BLaER1 treated with 17β-estradiol and CSF1 and Interleukin-3, amounts not matched to agents 10 nM and 100 nM (cell line): ENCODE measurements around the gene DLG2.

Experiments used
- H3K27ac ChIP-seq, 11 experiments: shearing (Covaris generic); formaldehyde crosslinking; 2 replicates each; pipeline ENCODE4 v1.8.1; 2022
- H3K27me3 ChIP-seq, 11 experiments: shearing (Covaris generic); formaldehyde crosslinking; 2 replicates each; pipeline ENCODE4 v1.8.1; 2022
- H3K36me3 ChIP-seq, 11 experiments: shearing (Covaris generic); formaldehyde crosslinking; 2 replicates each; pipeline ENCODE4 v1.8.1; 2022
- H3K4me1 ChIP-seq, 10 experiments: shearing (Covaris generic); formaldehyde crosslinking; 2 replicates each; pipeline ENCODE4 v1.8.1; 2022
- H3K4me2 ChIP-seq, 11 experiments: shearing (Covaris generic); formaldehyde crosslinking; 2 replicates each; pipeline ENCODE4 v1.8.1; 2022
- H3K4me3 ChIP-seq, 10 experiments: shearing (Covaris generic); formaldehyde crosslinking; 2 replicates each; pipeline ENCODE4 v1.8.1; 2022
- H3K9ac ChIP-seq, 11 experiments: shearing (Covaris generic); formaldehyde crosslinking; 2 replicates each; pipeline ENCODE4 v1.8.1; 2022
- H3K9me3 ChIP-seq, 11 experiments: shearing (Covaris generic); formaldehyde crosslinking; replicated peaks in 1 of 11; 2 replicates each; pipeline ENCODE4 v1.8.1; 2022
- H4K20me1 ChIP-seq, 11 experiments: shearing (Covaris generic); formaldehyde crosslinking; 2 replicates each; pipeline ENCODE4 v1.8.1; 2022
- Cebpa-rat ChIP-seq, 11 experiments: shearing (Covaris generic); IDR thresholded peaks; 2 replicates each; pipeline ENCODE4 v1.8.1; 2022

The DLG2 gene

DNA sequence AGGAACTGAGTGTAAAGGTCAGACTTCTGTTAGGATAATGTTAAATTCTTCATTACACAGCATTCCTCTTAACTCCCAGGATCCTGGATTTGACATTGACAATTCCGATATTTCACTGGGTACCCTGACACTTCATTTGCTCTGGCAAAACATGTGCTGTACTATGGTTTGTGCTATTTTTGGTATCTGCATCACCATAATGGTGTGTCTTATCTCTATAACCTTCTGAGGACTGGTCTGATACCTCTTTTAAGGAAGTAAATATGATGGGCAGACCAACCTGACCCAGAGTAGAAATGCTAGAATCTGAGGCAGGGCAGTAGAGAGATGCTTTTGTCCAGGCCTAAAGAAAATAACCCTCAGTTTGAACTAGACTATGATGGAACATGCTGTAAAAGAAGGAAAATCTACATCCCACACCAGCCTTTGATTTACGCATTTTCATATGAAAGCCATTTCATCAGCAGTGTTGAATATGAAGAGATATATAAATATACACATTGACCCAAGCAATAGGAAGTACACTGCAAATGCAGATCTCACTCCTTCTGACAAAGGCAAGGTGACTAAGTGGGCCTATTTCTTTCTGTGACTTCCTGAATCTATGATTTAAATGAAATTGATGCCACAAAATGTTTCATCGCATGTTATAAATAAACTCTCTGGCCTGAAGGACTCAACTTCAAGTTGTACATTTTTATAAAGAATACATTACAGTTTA is 966.7 kb downstream of the DLG2 start:
- Histone ChIP-seq H3K9me3 (no peaks in the 10 kb centered on the region), H3K4me3 (no peak overlapping the region), H3K4me1 (no peaks in the 10 kb centered on the region), H4K20me1 (no peaks in the 10 kb centered on the region), H3K9ac (no peak overlapping the region), H3K36me3 (no peaks in the 10 kb centered on the region), H3K4me2 (no peak overlapping the region), H3K27me3 (no peaks in the 10 kb centered on the region), H3K27ac (no peak overlapping the region)
- no peak for TF ChIP-seq Cebpa-rat (IDR thresholded peaks at IDR 0.05)

DNA sequence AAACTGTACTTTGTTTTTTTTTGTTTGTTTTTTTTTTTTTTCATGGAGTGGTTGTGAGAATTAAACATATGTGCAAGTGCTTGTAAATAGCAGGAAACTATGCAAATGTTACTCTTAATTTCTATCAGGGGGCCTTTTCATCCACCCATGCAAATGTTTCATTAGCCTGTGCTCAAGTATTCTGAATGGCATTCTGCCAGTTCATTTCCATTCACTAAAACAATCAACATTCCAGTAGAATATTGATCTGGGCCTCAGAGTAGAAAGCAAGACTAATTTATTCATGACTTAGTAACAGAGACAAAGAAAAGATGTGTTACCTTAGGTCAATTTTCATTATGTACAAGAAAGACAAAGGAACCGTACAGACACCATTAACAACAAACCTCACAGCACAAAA is 971.4 kb downstream of the DLG2 start:
- no peaks in the 10 kb centered on the region for H4K20me1 ChIP-seq
- no peak for TF ChIP-seq Cebpa-rat (IDR thresholded peaks at IDR 0.05)

DNA sequence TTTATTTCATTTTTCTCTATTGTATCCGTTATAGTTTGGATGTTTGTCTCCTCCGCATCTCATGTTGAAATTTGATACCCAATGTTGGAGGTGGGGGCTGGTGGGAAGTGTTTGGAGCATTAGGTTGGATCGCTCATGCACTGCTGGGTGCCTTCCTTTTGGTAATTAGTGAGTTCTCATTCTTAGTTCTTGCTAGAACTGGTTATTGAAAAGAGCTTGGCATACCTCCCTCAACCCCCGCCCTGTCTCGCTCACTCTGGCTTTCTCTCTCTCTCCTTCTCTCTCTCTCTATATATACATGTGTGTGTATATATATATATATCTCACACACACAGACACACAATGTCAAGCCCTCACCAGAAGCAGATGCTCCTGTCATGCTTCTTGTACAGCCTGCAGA is 978.7 kb downstream of the DLG2 start:
- Histone ChIP-seq H3K36me3 (no peaks in the 10 kb centered on the region), H3K4me1 (no peaks in the 10 kb centered on the region), H3K4me2 (no peak overlapping the region), H4K20me1 (no peaks in the 10 kb centered on the region), H3K4me3 (no peak overlapping the region), H3K27me3 (no peaks in the 10 kb centered on the region), H3K27ac (no peak overlapping the region), H3K9ac (no peak overlapping the region), H3K9me3 (no peaks in the 10 kb centered on the region)
- TF ChIP-seq Cebpa-rat (IDR thresholded peaks at IDR 0.05), result no peak

More for the DNA sequence above, 971.4 kb downstream of the DLG2 start:
- H3K4me3 ChIP-seq, result no peak overlapping the region
- no peaks in the 10 kb centered on the region for H3K36me3 ChIP-seq
- H3K27me3 ChIP-seq, result no peaks in the 10 kb centered on the region
- no peak overlapping the region for H3K27ac ChIP-seq
- no peak overlapping the region for H3K4me2 ChIP-seq
- H3K4me1 ChIP-seq, result no peaks in the 10 kb centered on the region
- H3K9me3 ChIP-seq, result no peaks in the 10 kb centered on the region
- no peak overlapping the region for H3K9ac ChIP-seq

DNA sequence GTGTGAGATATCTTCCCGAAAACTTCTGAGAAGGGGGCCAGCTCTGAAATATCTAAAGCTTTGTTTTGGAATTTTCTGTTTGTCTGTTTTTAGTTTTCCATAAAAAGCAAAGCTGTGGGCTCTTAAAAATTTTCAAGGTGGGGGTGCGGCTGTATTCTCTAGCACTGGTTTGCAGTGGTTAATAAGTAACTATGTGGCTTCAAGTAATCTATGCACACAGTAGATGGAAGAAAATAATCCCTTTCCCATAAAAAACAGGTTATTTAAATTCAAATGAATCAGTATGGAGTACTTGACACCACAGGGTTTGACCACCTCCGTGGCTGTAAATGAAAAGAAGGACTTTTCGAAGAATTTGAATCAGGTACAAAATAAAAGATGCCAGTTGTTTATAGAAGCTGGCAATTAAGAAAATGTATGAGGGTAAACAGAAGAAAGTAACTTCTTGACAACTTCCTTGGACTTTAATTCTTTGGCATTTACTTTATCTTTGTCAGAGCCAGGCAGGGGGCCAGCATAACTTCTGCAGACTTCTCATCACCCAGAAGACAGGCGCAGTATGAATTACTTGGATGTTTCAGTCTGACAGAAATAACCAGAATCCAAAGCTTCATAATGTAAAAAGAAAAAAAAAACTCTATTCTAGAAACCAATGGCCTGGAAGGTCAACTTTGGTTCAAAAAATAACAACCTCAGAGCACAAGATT is 981.0 kb downstream of the DLG2 start:
- Histone ChIP-seq H3K9ac (no peak overlapping the region), H3K27ac (no peak overlapping the region), H3K4me1 (no peaks in the 10 kb centered on the region), H4K20me1 (no peaks in the 10 kb centered on the region), H3K36me3 (no peaks in the 10 kb centered on the region), H3K27me3 (no peaks in the 10 kb centered on the region), H3K4me3 (no peak overlapping the region), H3K9me3 (no peaks in the 10 kb centered on the region), H3K4me2 (no peak overlapping the region)
- no peak for TF ChIP-seq Cebpa-rat (IDR thresholded peaks at IDR 0.05)

DNA sequence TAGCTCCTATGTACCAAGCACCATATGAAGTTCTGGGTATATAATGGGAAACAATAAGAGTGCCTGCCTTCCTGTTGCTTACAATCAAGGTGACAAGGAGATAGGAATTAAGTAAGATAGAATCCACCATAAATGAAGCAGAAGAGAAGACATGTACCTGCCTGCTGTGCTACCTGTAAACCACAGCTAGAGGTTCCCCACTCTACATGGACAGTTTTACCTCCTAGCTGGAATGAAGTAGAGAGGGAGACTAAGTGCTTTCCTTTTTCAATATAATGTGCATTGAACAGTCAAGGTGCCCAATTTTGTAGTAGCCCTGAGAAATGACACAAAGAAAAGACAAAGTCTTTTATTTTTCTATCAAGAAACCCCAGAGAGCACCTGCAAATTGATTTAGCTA is 984.6 kb downstream of the DLG2 start:
- Histone ChIP-seq H3K4me3 (no peak overlapping the region), H3K4me1 (no peaks in the 10 kb centered on the region), H3K4me2 (no peak overlapping the region), H3K27me3 (no peaks in the 10 kb centered on the region), H3K9me3 (no peaks in the 10 kb centered on the region), H3K27ac (no peak overlapping the region), H3K9ac (no peak overlapping the region), H4K20me1 (no peaks in the 10 kb centered on the region), H3K36me3 (no peaks in the 10 kb centered on the region)
- TF ChIP-seq Cebpa-rat (IDR thresholded peaks at IDR 0.05), result no peak

DNA sequence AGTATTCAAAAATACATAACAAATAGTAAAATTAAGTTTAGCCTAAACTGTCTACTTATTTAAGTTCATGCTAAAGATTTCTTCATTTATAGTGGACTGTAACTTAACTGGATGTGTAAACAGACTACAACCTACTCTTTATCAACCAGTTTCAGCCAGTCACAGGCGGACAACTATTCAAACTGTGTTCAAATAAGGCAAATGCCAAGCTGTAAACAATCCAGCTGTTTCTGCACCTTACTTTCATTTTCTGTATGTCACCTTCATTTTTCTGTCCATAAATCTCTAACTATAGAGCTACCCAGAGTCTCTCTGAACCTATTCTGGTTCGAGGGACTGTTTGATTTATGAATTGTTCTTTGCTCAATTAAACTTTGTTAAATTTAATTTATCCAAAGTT is 992.8 kb downstream of the DLG2 start:
- H3K4me1 ChIP-seq, result no peaks in the 10 kb centered on the region
- H3K4me2 ChIP-seq, result no peak overlapping the region
- no peaks in the 10 kb centered on the region for H4K20me1 ChIP-seq
- no peak for TF ChIP-seq Cebpa-rat (IDR thresholded peaks at IDR 0.05)
- no peak overlapping the region for H3K9ac ChIP-seq
- no peak overlapping the region for H3K27ac ChIP-seq
- no peaks in the 10 kb centered on the region for H3K36me3 ChIP-seq
- H3K4me3 ChIP-seq, result no peak overlapping the region
- H3K9me3 ChIP-seq, result no peaks in the 10 kb centered on the region
- no peaks in the 10 kb centered on the region for H3K27me3 ChIP-seq

DNA sequence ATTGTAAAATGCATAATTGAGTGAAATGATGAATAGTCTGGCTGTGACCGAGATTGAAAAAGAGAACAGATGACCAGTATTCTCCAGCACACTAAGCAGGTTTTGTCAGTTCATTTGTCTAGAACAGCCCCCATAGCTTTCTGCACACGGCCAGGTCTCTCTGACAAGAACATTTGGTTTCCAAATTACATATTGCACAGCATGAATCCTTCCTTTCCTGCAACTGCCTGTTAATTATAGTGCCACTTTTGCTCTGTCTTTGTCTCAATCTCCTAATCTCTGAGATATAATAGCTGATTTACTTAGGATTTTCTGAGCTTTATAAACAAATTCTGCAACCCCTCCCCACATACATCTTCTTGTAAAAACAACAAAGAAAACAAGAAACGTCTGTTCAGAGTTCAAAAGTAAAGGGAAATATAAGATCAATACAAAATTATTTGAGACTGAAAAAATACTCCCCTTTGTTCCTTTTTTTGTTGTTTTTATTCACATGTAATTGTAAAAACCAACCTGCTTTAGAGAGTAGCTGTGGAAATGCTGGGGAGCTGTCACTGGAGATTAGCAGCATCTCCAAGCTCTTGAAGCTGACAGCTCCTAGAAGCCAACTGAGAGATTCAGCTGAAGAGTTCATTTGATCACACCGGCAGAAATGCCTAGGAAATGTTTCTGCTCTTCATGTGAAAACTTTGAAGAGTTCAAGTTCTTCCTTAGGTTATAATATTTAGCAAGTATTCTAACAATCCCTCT is 998.1 kb downstream of the DLG2 start:
- Histone ChIP-seq H3K4me3 (no peak overlapping the region), H3K27me3 (no peaks in the 10 kb centered on the region), H3K9me3 (no peaks in the 10 kb centered on the region), H3K4me2 (no peak overlapping the region), H3K27ac (no peak overlapping the region), H4K20me1 (no peaks in the 10 kb centered on the region), H3K36me3 (no peaks in the 10 kb centered on the region), H3K9ac (no peak overlapping the region), H3K4me1 (no peaks in the 10 kb centered on the region)
- TF ChIP-seq Cebpa-rat (IDR thresholded peaks at IDR 0.05), result no peak

DNA sequence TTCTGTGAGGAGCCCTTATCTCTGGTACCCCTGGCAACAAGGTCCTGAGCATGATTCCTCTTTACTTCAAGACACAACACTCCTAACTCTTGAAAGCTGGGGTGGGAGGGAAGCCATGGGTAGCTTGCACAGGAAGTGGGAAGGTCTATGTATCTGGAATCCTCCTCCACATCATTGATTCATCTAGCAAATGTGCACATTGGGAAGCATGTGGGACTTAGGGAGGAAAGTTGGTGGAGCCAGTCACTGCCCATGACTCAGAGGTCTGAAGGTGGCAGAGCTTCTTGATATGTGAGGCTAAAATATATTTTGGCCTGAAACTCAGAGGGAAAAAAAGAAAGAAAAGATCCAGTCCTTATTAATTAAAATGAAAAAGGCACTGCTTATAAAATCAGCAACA is 1000.9 kb downstream of the DLG2 start:
- no peak overlapping the region for H3K4me2 ChIP-seq
- no peaks in the 10 kb centered on the region for H3K27me3 ChIP-seq
- H3K4me1 ChIP-seq, result no peaks in the 10 kb centered on the region
- no peaks in the 10 kb centered on the region for H4K20me1 ChIP-seq
- H3K9me3 ChIP-seq, result no peaks in the 10 kb centered on the region
- H3K27ac ChIP-seq, result no peak overlapping the region
- H3K36me3 ChIP-seq, result no peaks in the 10 kb centered on the region
- no peak overlapping the region for H3K4me3 ChIP-seq
- no peak overlapping the region for H3K9ac ChIP-seq
- no peak for TF ChIP-seq Cebpa-rat (IDR thresholded peaks at IDR 0.05)

DNA sequence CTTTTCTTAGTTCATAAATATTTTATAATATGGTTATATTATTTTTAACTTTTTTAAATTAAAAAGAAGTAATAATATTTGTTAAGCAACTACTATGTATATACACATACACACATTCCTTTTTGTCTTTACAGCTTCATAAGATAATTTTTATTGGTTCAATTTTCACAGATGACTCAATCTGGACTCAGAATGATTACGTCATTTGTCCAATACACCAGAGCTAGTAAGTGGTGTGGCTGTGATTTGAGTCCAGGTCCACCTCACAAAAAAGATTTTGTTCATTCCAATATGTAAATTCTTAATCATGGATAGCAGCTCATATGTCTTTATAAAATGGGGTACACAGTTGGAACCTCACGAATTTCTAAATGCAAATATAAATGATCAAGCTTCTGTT is 1014.5 kb downstream of the DLG2 start:
- no peak overlapping the region for H3K9ac ChIP-seq

More for the DNA sequence above, 1014.5 kb downstream of the DLG2 start:
- Histone ChIP-seq H4K20me1 (no peaks in the 10 kb centered on the region), H3K4me3 (no peak overlapping the region), H3K9me3 (no peaks in the 10 kb centered on the region), H3K27ac (no peak overlapping the region), H3K4me2 (no peak overlapping the region), H3K4me1 (0 out of 20 replicates have a peak, but pooled peaks cover 0 to 5% (median 0%) of the 10 kb centered on the region in 10 experiments), H3K27me3 (no peaks in the 10 kb centered on the region), H3K36me3 (no peaks in the 10 kb centered on the region)
- no peak for TF ChIP-seq Cebpa-rat (IDR thresholded peaks at IDR 0.05)
